GM21381 (cell line): Measurements from ENCODE around the gene OXLD1.

ENCODE experiments used
- ATAC-seq: cut with Tn5 transposase; IDR thresholded peaks from one replicate; pipeline ENCODE4 v1.9.1; 2021; ENCODE audit warnings: mild to moderate bottlenecking, moderate library complexity; ENCODE audit not compliant: unreplicated experiment

The OXLD1 gene

DNA sequence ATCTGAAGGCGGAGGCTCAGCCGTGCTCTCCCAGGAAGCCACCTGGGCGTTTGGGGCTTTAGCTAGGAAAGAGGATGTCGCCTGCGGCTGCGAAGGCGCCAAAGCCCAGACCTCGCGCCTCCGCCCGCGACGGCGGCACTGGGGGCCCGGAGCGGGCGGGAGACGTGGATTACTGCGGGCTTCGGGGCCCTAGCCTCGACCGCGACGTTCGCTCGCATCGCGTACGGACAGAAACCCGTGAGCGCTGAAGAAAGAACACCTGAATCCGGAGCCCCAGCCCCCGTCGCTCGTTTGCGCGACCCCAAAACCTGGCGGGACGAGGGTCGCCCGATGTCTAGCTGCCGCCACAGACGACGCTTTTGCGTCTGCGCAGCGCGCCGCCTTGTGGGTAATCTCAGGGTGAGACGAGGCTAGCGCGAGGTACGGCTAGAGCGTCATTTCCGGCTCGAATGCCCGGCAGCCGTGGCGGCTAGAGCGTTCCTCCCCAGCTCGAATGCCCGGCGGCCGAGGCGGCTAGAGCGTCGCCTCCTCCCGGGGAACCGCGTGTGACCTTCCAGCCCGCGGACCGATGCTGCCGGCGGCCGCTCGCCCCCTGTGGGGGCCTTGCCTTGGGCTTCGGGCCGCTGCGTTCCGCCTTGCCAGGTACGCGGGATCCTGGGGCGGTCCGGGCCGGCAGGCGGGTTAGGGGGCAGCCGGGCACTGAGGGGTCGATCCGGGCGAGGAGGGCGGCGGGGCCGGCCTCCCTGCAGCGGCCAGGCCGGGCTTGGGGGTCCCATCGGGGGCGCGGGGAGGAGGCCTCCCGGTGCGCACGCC is 36.7 kb upstream of the OXLD1 start, which contains the start of gene MRPL12:
Gene MRPL12 (plus strand): TSS at position 434 of the 813 bp plus-strand sequence. CDS start 135 bp downstream, at position 569.
- ATAC-seq: peak; percentile 72

DNA sequence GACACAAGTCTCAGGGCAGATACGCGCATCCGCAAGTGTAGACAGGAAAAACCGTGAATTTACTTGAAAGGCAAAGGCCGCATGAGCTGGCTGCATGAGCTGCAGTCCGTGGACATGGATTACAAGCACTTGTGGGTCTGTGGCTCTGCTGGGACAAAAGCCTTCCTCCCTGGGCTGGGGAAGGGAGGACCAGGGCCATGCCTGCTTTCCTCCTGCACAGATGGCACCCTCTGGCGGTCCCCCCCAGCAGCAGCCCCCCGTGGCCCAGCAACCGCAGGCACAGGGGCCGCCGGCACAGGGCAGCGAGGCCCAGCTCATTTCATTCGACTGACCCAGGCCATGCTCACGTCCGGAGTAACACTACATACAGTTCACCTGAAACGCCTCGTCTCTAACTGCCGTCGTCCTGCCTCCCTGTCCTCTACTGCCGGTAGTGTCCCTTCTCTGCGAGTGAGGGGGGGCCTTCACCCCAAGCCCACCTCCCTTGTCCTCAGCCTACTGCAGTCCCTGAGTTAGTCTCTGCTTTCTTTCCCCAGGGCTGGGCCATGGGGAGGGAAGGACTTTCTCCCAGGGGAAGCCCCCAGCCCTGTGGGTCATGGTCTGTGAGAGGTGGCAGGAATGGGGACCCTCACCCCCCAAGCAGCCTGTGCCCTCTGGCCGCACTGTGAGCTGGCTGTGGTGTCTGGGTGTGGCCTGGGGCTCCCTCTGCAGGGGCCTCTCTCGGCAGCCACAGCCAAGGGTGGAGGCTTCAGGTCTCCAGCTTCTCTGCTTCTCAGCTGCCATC is 35.1 kb upstream of the OXLD1 start:
- ATAC-seq: no peak

- ATAC-seq: no peak
These were observed 34.2 kb upstream of the OXLD1 start for GRCh38 chr17:81700353-81701287.

DNA sequence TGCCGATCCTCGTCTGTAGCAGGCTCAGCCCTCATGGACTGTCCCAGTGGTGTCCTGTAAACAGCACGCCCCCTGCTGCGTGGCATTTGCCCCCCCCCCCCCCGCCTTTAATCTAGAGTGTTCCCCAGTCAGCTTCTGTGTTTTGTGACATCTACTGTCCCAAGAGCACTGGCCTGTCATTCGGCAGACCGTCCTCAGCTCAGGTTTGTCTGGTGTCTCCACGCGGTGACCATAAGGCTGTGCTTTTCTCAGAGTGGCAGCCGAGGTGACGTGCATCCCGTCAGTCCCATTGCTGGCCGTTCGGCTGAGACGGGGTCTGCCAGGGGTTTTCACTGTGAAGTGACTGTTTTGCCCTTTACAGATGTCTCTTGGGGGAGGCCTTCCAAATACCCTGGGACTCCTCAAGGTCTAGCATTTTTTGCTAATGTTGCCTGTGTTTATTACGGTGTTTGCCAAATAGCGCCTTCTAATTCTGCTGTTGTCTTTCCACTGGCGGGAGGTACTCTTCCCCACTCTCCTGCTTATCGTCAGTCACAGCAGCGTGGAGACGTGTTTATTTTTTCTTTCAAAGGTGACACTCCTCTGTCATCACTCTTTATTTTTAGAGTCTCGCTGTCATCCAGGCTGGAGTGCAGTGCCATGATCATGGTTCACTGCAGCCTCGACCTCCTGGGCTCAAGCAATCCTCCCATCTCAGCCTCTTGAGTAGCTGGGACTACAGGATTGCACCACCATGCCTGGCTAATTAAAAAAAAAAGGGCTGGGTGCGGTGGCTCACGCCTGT is 31.0 kb upstream of the OXLD1 start:
- ATAC-seq: no peak

- ATAC-seq: no peak
These were observed 30.0 kb upstream of the OXLD1 start for GRCh38 chr17:81696218-81696941.

GRCh38 chr17:81695801-81696200 is 29.4 kb upstream of the OXLD1 start:
- ATAC-seq: no peak

DNA sequence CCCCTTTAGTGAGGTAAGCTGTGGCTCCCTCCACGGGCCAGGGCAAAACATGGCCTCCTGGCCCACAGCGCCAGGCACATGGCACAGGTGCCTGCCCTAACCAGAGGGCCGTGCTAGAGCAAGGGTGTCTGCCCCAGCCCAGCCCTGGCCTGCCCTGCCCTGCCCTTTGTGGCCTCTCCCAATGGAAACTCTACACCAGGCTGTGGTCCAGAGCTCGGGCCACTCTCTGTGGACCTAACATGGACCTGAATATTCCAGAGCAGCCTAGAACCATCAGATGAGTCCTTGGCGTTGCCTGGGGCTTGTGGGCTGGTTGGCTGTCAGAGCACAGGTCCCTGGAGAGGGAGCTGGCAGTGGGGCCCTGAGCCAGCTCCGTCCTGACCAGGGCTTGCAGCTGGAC is 28.8 kb upstream of the OXLD1 start:
- no peak for ATAC-seq

- no peak for ATAC-seq
These were observed 28.4 kb upstream of the OXLD1 start for GRCh38 chr17:81694810-81695209.

DNA sequence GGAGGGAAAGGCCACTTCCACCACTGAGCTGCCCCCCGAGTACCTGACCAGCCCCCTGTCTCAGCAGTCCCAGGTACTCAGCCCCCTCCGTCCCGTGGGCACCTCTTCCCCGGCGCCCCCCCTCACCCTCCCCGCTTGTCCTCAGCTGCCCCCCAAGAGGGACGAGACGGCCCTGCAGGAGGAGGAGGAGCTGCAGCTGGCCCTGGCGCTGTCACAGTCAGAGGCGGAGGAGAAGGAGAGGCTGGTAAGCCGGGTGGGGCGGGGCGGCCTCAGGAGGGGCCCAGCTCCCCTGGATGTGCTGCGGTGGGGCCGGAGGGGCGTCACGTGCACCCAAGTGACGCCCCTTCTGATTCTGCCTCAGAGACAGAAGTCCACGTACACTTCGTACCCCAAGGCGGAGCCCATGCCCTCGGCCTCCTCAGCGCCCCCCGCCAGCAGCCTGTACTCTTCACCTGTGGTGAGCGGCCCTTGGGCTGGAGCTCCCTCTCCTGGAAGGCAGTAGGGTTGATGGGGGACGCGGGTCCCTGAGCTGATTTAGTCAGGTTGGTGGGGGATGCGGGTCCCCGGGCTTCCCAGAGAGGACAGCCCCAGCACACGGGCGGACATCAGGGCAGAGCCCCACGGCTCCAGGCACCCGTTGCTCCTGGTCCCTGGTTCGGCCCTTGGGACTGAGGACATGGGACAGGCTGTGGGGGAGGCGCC is 27.3 kb upstream of the OXLD1 start:
- no peak for ATAC-seq

DNA sequence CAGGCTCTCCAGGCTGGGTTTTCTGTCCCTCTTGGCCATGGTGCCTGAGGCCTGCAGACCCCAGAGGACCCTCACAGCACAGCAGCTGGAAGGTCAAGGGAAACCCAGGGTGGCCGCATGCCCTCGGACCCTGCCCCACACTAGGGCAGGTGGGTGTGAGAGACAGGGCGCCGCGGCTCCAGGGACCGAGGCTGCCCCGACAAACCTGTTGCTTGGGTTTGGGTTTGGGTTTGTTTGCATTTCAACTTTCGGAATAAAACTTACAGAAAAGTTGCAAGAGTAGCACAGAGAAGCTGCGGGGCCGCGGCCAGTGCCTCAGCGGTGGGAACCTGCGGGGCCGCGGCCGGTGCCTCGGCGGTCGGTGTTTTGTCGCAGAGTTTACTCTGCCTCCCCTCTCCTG is 25.2 kb upstream of the OXLD1 start:
- no peak for ATAC-seq

DNA sequence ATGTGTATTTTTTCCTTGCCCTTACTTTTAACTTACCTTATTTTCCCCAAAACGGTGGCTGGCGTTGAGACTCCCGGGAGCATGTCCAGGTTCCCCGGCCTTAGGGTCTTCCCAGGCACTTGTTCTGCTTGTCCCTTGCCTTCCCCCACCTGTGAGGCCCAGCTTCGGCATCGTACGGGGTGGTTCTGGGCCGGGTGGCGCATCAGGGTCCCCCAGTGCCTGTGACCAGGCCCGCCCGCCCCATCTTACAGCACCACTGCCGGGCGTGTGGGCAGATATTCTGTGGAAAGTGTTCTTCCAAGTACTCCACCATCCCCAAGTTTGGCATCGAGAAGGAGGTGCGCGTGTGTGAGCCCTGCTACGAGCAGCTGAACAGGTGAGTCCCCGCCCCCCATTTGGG is 24.8 kb upstream of the OXLD1 start:
- no peak for ATAC-seq

DNA sequence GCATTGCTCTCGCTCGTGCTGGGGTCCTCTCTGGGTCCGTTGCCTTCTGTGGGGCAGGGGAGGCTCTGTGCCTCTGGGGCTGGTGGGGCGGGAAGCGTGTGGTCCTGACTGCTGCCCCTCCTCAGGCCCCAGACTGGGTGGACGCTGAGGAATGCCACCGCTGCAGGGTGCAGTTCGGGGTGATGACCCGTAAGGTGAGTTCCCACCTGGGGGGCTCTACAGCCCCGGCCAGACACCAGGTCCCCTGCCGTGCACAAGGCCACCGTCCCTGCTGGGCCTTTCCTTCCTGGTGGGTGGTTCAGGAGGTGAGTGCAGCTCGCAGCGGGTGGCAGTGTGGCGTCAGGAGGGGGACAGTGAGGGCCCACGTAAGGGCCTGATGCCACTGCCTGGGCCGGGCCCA is 24.1 kb upstream of the OXLD1 start:
- ATAC-seq: no peak

GRCh38 chr17:81690066-81690465 is 23.7 kb upstream of the OXLD1 start:
- ATAC-seq: no peak

DNA sequence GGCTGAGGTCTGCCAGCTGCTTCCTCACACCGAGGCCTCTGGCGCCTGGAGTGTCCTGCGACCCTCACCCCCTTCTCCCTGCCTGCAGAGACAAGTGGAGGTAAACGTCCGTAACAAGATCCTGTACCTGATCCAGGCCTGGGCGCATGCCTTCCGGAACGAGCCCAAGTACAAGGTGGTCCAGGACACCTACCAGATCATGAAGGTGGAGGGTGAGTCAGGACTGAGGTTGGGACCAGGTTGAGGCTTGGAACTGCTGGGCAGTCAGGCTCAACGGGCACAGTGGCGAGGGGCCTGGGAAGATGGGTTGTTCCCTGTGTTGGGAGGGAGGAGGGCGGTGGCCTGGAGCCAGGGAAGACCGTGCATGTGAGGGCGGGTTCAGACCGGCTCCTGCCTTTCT is 22.2 kb upstream of the OXLD1 start:
- no peak for ATAC-seq

DNA sequence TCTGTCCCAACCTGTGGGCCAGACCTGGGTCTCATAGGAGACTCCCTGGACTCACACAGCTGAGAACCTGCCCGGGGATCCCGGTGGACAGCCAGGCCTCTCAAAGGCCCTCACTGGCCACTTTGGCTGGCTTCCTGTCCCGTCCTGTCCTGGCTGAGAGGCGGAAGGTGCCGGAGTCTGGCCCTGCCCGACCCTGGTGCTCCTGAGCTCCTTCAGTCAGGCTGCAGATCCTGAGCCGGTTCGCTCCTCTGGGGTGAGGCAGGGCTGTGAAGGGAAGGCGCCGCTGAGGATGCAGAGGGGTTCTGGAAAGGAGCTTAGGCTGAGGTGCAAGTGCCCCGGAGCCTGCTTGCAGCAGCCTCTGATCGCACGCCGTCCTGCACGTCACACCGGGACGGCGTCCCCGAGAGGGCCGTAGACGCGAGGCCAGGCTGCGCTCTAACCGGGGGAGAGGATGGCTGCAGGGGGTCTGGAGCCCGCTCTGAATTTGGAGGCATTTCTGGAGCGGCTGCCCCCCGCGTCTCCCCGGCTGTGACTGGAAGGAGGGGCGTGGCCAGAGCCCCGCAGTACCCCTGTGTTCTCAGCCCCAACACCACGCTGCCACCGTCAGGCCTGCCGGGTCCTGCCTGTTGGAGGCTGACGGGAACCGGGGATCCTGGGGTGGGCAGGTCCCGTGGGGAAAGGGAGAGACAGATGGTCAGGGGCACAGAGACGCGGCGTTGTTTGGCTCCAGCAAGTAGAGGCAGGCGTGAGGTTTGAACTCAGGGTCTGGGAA is 21.6 kb upstream of the OXLD1 start:
- no peak for ATAC-seq

DNA sequence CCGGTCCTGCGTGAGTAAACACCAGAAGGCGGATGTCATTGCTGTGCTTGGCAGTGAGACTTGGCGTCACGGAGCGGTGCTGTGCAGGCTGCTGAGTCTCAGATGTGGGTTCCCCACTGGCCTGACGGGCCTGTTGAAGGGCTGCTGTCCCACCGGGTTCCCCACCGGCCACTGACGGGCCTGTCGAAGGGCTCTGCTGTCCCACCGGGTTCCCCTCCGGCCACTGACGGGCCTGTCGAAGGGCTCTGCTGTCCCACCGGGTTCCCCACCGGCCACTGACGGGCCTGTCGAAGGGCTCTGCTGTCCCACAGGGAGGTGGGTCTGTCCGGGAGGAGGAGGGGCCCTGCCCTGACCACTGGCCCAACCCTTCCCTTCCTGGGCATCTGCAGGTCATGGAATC is 20.2 kb upstream of the OXLD1 start:
- no peak for ATAC-seq

GRCh38 chr17:81685108-81685507 is 18.7 kb upstream of the OXLD1 start:
- no peak for ATAC-seq

GRCh38 chr17:81684442-81684911 is 18.1 kb upstream of the OXLD1 start:
- ATAC-seq: no peak
